Heart left ventricle (tissue), 16 donors: Measurements from ENCODE around the gene TECPR2. TPM values are rescaled to one million over a fixed set of nuclear protein-coding genes. Genes with fewer than 3 reads are reported as not detected.

Source experiments
- ATAC-seq, 4 donors: fragments of 200-7000 bp; cut with Tn5 transposase; one replicate each; pipeline ENCODE4 v1.9.1; 2020 to 2022; ENCODE audit warnings: moderate library complexity in 4 of 4, mild to moderate bottlenecking in 3 of 4, moderate number of reproducible peaks in 1 of 4
- DNase-seq, 5 donors: peaks; one replicate each; pipeline ENCODE4 v3.0.0-alpha.2; 2020
- H3K27ac ChIP-seq, 12 donors: fragments of 200-600 bp; sonication (generic) in 4 of 12; one replicate each; pipeline versions ENCODE4 v1.5.0 to v1.8.0; 2016 to 2022; ENCODE audit warnings: mild to moderate bottlenecking in 2 of 12
- H3K27me3 ChIP-seq, 9 donors: fragments of 200-600 bp; sonication (generic) in 2 of 9; one replicate each; pipeline versions ENCODE4 v1.5.1 to v1.8.0; 2016 to 2022; ENCODE audit warnings: mild to moderate bottlenecking in 3 of 9
- H3K36me3 ChIP-seq, 9 donors: fragments of 200-600 bp; sonication (generic) in 2 of 9; one replicate each; pipeline versions ENCODE4 v1.5.0 to v1.8.0; 2018 to 2022; ENCODE audit warnings: mild to moderate bottlenecking in 2 of 9
- H3K4me1 ChIP-seq, 12 donors: fragments of 200-600 bp; sonication (generic) in 4 of 12; one replicate each; pipeline versions ENCODE4 v1.5.0 to v1.8.0; 2016 to 2022; ENCODE audit warnings: mild to moderate bottlenecking in 3 of 12
- H3K4me3 ChIP-seq, 12 donors: fragments of 200-600 bp; sonication (generic) in 4 of 12; one replicate each; pipeline versions ENCODE4 v1.5.0 to v1.8.0; 2017 to 2022; ENCODE audit warnings: mild to moderate bottlenecking in 9 of 12, moderate library complexity in 4 of 12
- H3K9me3 ChIP-seq, 12 donors: fragments of 200-600 bp; sonication (generic) in 4 of 12; one replicate each; pipeline versions ENCODE4 v1.5.0 to v1.8.0; 2016 to 2022; ENCODE audit warnings: mild to moderate bottlenecking in 1 of 12
- POLR2A ChIP-seq, 2 donors: fragments of 450-650 bp; IDR thresholded peaks; one replicate each; pipeline ENCODE4 v1.6.1; 2017; ENCODE audit warnings: antibody characterized with exemption in 2 of 2, mild to moderate bottlenecking in 2 of 2, moderate library complexity in 2 of 2
- WGBS, 4 donors: extraction: QIAGEN DNeasy Blood & Tissue Kit in 2 of 4; methylation state at CpG; one replicate each; pipeline versions ENCODE4 v1.1.5 to v1.1.7; 2013 to 2018; 5-methylcytosine and 5-hydroxymethylcytosine counted together
- intact Hi-C, 10 donors: fragments of 100-400 bp; cut with DNase I; formaldehyde crosslinking; loops; one replicate each; pipeline versions ENCODE4 v1.11.1 to v1.14.2; 2022
- polyA plus RNA-seq, 2 donors: library from polyadenylated mRNA; stranded (reverse); fragments of 200-250 nt; gene quantifications; one replicate each; pipeline ENCODE4 v1.2.3, GENCODE V29; 2013
- total RNA-seq, 9 donors: library from RNA; depleted of rRNA in 2 of 9; stranded (reverse); fragments of >200 nt in 2 of 9; fragmentation: NEBNext Ultra II Directional in 3 of 9; extraction: Animal tissue kit (Norgen Biotek cat#: 25700) in 3 of 9; gene quantifications; one replicate each; pipeline versions ENCODE4 v1.1.0 to v1.2.4, GENCODE V29; 2016 to 2023
- TF ChIP-seq, protein P1 (sequence below), 12 donors: fragments of 200-600 bp; sonication (generic) in 4 of 12; IDR thresholded peaks; one replicate each; pipeline versions ENCODE4 v1.5.0 to v1.8.0; 2018 to 2022; ENCODE audit warnings: antibody characterized with exemption in 12 of 12, mild to moderate bottlenecking in 5 of 12
- donor health status: ischemic (EF 13 %, LVEDD 7.1; RV severe dilation, severe dysfunction).
- donor health status: healthy with polysubstance abuse.
- donor health status: DM: no; HTN: yes; CAD: no.
- donor health status: DM: no; HTN: no; CAD: no.
- donor health status: ischemic (EF 25% LVEDD 6.9; RV normal size, moderate dysfunction).
- donor health status: ischemic (EF 25% LVEDD 5.7; RV mildly dilated, moderate dysfunction).
- donor health status: healthy.
- donor health status: DM: yes; HTN: yes; CAD: no.
- donor health status: ischemic (EF 35%, LVEDD 5.7; RV mildly dilated, moderate dysfunction).
- donor health status: nonischemic (EF 11% LVEDD 7.7; RV severe dilation, severe dysfunction).
- donor health status: DM: yes; HTN: yes; CAD: no.
- donor health status: PGD.
- donor health status: ischemic (EF 29% LVEDD 5.4; RV normal size, mild dysfunction).
- donor health status: nonischemic (EF 23%, LVEDD 6.1; RV moderate dilation, normal function).

Gene TECPR2
- total and polyA plus RNA-seq, 11 donors, result 9.9 to 30.6 (median 22.3) TPM

DNA sequence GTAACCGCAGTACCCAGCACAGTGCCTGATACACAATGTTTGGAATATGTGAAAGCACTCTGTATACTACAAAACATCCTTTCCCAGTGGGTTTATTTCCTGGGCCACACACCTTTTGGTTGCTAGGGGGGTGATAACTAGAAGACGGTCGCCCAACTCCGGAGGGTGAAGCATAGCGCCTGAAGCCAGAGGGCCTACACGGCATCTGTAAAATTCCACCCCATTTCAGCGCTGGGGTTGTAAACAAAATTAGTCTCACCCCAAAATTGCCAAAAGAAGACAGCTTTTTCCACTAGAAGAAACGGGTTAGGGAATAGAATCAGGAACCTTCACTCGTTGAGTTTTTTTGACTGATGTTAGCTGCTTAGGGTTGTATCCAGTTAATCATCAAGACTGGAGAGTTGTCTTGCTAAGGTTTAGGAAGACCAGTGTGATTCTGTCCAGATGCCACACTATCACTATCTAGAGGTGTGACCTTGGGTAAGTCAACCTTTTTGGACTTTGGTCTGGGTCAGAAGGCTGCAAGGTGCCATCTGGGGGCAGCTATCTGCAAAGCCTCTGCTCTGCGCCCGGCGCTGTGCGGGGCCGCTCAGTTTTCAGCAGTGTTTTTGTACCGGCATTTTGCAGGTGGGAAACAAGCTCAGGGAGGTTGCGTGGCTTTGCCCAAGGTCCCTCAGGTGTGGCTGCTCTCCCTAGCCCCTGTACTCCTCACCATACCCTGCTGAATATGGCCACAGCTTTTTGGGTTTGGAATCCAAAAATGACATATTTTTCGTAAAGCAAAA lies 41.9 kb upstream of the TECPR2 start:
- intact Hi-C loops, result loop anchor here in 2 of 10 donors (5.0 to 10.0 kb wide), 2 partner anchors 194 to 196 kb away; no protein-coding TSS in a partner anchor
- no peaks in the 10 kb centered on the region for H3K27me3 ChIP-seq
- 87 to 93% (median 90%) methylated on average over 17 of the region's 17 CpGs for WGBS, 4 donors
- TF ChIP-seq, protein P1, sequence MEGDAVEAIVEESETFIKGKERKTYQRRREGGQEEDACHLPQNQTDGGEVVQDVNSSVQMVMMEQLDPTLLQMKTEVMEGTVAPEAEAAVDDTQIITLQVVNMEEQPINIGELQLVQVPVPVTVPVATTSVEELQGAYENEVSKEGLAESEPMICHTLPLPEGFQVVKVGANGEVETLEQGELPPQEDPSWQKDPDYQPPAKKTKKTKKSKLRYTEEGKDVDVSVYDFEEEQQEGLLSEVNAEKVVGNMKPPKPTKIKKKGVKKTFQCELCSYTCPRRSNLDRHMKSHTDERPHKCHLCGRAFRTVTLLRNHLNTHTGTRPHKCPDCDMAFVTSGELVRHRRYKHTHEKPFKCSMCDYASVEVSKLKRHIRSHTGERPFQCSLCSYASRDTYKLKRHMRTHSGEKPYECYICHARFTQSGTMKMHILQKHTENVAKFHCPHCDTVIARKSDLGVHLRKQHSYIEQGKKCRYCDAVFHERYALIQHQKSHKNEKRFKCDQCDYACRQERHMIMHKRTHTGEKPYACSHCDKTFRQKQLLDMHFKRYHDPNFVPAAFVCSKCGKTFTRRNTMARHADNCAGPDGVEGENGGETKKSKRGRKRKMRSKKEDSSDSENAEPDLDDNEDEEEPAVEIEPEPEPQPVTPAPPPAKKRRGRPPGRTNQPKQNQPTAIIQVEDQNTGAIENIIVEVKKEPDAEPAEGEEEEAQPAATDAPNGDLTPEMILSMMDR (IDR thresholded peaks at IDR 0.05), result no peak
- no peak for TF ChIP-seq POLR2A (IDR thresholded peaks at IDR 0.05)
- peaks cover 0 to 51% (median 32%) of the 10 kb centered on the region in 12 donors for H3K4me1 ChIP-seq
- H3K9me3 ChIP-seq, result no peaks in the 10 kb centered on the region
- no peak for DNase-seq
- ATAC-seq, result no peak
- H3K4me3 ChIP-seq, result peak overlapping the region in 10 of 12 donors; percentile 61 to 97 (median 80)
- H3K27ac ChIP-seq, result peak overlapping the region in 7 of 12 donors; percentile 85 to 97 (median 93)
- peaks cover 0 to 10% (median 5%) of the 10 kb centered on the region in 9 donors for H3K36me3 ChIP-seq

DNA sequence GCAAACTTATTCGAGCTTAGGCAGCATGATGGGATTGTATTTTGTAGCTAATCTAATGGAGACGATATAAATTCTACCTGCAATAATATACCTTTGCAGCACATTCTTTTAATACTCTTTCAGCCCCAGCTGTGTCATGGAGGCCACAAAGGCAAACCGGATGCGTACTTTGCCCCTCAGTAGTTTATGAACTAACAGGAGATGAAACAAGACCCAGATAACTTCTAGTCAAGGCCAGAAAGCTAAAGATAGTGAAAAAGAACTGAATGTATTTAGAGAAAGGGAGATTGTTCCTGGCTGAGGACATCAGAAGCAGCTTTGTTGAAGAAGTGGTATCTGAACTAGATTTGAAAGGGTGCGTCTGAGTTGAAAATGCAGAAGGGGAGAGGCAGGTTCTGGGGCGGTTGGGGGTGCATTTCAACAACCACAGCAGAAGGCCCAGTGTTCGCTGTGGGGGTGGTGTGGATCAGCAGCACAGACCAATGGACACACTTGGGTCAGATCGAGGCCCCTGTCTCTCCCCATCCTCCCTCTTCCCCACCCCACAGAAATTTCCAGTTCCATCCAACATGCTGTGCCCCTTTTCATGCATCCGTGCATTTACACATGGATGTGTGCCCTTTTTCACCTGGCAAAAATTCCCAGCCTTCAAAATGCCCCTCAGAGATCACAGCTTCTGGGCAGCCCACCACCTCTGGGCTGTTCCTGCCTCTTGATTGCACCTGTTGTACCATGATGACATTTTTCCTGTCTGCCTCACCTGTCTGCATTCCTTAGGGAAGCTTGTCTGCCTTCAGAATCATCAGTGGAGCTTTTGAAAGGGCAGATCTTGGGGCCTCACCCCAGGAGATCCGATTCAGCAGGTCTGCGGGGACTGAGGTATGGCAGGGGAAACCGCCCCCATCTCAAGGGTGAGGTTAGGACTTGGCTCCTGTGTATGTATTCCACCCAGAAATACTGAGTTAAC lies 41.0 kb upstream of the TECPR2 start:
- Histone ChIP-seq H3K4me1 (peaks cover 0 to 43% (median 27%) of the 10 kb centered on the region in 12 donors), H3K4me3 (no peak overlapping the region), H3K9me3 (no peaks in the 10 kb centered on the region), H3K27ac (no peak overlapping the region), H3K27me3 (no peaks in the 10 kb centered on the region), H3K36me3 (peaks cover 0 to 19% (median 12%) of the 10 kb centered on the region in 9 donors)
- TF ChIP-seq, protein P1 (IDR thresholded peaks at IDR 0.05), result no peak
- TF ChIP-seq POLR2A (IDR thresholded peaks at IDR 0.05), result no peak
- WGBS, 4 donors, result 90 to 93% (median 92%) methylated on average over 12 of the region's 12 CpGs
- no peak for ATAC-seq
- intact Hi-C loops, result loop anchor here in 2 of 10 donors (5.0 to 10.0 kb wide), 2 partner anchors 193 to 196 kb away; no protein-coding TSS in a partner anchor
- DNase-seq, result peak in 1 of 5 donors; percentile 41

DNA sequence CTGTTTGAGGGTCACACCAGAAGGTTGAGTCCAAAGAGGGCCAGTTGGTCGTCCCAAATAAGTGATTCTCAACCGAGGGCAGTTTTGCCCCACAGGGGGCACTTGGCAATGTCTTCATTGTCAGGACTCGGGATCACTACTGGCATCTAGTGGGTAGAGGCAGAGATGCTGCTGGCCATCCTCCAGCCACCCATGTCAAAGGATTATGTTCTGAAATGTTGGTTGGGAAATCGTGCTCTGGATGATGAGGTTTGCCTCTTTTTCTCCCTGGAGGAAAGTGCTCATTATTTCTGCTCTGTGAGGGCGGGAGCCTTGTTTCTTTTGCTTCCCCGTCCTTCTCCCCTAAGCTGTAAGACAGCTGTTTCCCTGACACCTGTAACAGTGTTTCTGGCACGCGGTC lies 39.6 kb upstream of the TECPR2 start:
- TF ChIP-seq POLR2A (IDR thresholded peaks at IDR 0.05), result no peak
- TF ChIP-seq, protein P1 (IDR thresholded peaks at IDR 0.05), result peak; percentile 12 to 59 (median 36)
- Histone ChIP-seq H3K36me3 (peaks cover 0 to 22% (median 13%) of the 10 kb centered on the region in 9 donors), H3K4me1 (peaks cover 0 to 32% (median 20%) of the 10 kb centered on the region in 12 donors), H3K27me3 (no peaks in the 10 kb centered on the region), H3K27ac (peak overlapping the region in 2 of 12 donors; percentile 26 to 30), H3K9me3 (no peaks in the 10 kb centered on the region), H3K4me3 (no peak overlapping the region)
- intact Hi-C loops, result loop anchor here in 2 of 10 donors (5.0 to 10.0 kb wide), 2 partner anchors 192 to 194 kb away; no protein-coding TSS in a partner anchor
- ATAC-seq (no peak), DNase-seq (peak in 3 of 5 donors; percentile 38 to 59 (median 56))
- WGBS, 4 donors, result 30 to 40% (median 36%) methylated on average over 8 of the region's 8 CpGs
